SKM-1 (cell line): ENCODE results near the gene ADIPOQ.
"Not testable (repeated sequence)": the region's sequence is repeated elsewhere in the genome, so short reads cannot be mapped to it uniquely, and the experiment has no call there.

Source experiments
- DNase-seq: peaks from one replicate; lab custom pipeline; 2025; ENCODE audit not compliant: unreplicated experiment; lab: John Stamatoyannopoulos, UW

The ADIPOQ gene

DNA sequence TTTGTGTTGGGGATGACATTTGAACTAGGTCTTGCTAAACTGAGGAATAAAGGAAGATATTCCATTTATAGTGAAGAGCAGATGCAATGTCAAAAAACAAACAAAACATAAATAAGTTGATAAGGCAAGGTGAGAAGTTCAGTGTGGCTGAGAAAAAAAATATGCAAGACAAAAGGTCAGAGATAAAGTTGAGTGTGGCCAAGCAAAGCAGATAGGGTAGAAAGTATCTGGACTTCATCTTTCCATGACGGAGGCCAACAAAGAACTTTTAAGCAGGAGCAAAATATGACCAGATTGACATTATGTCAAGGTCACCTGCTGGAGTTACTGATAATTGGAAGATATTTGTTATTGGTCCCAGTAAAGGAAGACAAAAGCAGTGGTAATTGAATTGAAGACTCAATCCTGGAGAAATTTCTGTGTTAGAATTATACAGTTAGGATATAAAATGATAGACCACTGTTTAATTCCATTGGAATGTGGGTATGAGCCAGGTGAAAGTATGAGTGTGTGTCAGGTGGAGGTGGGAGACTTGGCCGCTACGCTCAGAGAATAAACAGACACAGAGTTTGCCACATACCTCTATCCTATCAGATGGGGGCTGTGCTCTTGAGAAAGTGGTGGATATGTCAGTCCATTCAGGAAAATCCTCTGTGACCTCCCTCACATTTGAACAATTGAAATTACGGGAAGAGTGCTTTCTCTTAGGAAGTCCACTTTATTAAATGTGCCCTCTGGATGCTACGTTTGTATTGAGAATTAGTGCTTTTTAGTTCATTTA lies 28.1 kb downstream of the ADIPOQ start:
- no peak for DNase-seq

DNA sequence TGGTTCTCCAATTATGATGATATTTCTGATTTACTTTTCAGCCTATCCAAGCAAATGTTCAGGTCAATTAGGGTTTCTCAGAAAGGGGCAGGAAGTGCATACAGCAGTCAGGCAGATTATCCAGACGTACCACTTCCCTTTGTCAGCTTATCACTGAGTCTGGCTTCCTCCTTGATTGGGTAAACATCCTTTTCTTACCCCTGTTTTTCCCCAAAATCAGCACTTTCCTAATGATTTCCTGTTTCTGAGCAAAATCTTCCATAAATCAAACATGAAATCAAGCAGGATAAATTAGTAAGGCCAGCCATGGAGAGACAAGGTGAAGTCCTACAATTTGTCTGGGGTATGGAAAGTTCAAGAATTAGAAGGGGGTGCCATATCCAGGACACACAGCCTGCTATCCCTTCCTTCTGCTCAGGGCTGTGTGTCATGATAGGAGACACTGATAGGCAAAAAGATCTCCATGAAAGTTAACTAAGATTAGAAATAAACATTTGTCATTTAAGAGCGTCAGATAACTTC lies 29.0 kb downstream of the ADIPOQ start:
- peak; percentile 45 for DNase-seq

DNA sequence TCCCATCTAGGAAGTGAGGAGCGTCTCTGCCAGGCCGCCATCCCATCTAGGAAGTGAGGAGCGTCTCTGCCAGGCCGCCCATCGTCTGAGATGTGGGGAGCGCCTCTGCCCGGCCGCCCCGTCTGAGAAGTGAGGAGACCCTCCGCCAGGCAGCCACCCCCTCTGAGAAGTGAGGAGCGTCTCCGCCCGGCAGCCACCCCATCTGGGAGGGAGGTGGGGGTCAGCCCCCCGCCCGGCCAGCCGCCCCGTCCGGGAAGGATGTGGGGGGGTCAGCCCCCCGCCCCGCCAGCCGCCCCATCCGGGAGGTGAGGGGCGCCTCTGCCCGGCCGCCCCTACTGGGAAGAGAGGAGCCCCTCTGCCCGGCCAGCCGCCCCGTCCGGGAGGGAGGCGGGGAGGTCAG lies 31.3 kb downstream of the ADIPOQ start:
- not testable (repeated sequence) for DNase-seq

DNA sequence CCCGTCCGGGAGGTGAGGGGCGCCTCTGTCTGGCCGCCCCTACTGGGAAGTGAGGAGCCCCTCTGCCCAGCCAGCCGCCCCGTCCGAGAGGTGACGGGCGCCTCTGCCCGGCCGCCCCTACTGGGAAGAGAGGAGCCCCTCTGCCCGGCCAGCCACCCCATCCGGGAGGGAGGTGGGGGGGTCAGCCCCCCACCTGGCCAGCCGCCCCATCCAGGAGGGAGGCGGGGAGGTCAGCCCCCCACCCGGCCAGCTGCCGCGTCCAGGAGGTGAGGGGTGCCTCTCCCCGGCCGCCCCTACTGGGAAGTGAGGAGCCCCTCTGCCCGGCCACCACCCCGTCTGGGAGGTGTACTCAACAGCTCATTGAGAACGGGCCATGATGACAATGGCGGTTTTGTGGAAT lies 31.7 kb downstream of the ADIPOQ start:
- not testable (repeated sequence) for DNase-seq

DNA sequence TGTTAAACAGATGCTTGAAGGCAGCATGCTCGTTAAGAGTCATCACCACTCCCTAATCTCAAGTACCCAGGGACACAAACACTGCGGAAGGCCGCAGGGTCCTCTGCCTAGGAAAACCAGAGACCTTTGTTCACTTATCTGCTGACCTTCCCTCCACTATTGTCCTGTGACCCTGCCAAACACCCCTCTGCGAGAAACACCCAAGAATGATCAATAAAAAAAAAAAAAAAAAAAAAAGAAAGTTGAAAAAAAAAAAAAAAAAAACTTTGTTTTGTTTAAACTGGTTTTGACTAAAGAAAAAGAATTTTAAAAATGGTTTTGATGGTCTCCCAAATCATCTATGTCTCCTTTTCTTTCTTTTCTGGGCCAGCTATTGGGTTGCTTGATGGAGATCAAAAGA lies 32.3 kb downstream of the ADIPOQ start:
- DNase-seq = not testable (repeated sequence)

DNA sequence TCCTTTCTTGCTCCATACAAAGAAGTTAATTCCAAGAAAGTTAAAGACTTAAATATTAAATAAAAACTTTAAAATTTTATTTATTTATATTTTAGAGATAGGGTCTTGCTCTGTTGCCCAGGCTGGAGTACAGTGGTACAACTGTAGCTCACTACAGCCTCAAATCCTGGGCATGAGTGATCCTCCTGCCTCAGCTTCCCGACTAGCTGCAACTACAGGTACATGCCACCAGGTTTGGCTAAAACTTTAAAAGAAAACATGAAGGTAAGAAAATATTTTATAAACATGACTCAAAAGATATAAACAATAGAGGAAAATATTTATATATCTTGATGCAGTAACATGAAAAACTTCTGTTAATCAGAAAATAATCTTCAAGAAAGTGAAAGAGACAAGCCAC lies 33.2 kb downstream of the ADIPOQ start:
- DNase-seq = no peak

DNA sequence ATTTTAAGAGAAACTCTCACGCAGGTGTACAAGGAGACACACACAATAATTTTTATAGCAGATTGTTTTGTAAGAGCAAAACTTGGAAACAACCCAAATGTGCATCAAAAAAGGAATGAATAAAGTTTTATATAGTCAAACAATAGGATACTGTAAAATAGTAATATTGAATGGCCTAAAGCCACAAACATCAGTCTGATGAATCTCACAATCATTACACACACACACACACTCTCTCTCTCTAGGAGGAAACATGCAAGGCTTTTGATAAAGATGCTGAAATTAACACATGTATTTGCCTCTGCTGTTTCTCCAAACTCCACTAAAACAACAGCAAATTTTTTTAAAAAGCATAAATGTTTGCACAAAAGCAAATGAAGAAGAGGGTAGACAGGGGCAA lies 37.3 kb downstream of the ADIPOQ start:
- no peak for DNase-seq

DNA sequence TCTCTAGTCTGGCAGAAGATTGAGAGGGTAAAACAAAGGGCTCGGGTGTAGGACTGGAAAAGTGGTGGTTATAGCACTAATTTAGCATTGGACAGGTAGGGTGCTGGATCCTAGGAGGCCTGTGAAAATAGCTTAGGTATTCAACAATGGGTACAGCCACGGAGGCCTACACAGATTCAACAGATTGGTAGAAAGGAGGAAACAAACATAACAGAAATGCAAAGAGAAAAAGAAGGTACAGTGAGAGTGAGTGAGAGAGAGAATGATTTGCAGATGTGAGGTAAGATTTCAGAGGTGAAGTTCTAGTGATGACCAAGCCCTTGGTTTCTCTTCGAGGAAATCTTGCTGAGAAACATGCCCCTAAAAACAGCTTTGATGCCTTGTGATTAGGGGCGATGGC lies 37.9 kb downstream of the ADIPOQ start:
- no peak for DNase-seq

DNA sequence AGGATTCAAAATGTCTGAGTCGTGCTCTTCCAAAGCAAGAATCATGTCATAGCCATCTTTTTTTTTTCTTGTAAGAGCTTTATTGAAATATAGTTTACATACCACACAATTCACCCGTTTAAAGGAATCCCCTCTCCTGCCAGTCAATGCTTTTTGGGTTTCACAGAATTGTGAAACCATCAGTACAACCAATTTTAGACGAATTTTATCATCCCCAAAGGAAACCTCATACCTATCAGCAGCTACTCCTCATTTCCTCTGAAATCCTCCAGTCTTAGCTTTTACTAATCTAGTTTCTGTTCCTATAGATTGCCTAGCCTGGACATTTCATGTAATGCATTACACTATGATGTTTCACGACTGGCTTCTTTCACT lies 39.6 kb downstream of the ADIPOQ start:
- peak; percentile 50 for DNase-seq

DNA sequence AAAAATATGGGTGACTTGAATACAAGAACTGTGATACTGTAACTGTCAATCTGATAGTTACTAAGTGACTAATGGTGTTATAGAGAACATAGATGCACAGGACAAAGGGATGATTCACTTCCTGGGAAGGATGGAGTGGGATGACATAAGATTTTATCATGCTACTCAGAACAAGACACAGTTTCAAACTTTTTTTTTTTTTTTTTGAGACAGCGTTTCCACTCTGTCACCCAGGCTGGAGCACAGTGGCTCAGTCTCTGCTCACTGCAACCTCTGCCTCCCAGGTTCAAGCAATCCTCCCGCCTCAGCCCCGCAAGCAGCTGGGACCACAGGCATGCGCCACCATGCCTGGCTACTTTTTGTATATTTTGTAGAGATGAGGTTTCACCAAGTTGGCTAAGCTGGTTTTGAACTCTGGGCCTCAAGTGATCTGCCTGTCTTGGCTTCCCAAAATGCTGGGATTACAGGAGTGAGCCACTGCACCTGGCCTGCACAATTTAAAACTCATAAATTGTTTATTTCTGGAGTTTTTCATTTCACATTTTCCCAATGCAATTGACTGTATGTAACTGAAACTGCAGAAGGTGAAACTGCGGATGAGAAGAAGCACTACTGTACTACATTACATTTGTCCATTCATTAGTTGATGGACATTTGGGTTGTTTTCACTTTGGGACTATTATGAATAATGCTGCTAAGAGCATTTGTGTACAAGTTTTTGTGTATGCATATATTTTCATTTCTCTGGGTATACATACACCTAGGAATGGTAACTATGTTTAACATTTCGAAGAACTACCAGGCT lies 40.6 kb downstream of the ADIPOQ start:
- DNase-seq = no peak

DNA sequence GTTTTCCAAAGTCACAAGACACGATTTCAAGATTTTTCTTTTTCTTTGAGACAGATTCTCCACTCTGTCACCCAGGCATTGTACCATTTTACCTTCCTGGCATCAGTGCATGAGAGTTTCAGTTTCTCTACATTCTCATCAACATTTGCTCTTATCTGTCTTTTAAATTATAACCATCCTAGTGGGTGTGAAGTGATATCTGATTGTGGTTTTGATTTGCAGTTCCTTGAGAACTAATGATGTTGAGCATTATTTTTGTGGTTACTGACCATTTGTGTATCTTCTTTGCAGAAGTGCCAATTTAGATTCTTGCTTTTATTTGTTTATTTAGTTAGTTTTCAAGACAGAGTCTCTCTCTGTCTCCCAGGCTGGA lies 41.2 kb downstream of the ADIPOQ start:
- no peak for DNase-seq

DNA sequence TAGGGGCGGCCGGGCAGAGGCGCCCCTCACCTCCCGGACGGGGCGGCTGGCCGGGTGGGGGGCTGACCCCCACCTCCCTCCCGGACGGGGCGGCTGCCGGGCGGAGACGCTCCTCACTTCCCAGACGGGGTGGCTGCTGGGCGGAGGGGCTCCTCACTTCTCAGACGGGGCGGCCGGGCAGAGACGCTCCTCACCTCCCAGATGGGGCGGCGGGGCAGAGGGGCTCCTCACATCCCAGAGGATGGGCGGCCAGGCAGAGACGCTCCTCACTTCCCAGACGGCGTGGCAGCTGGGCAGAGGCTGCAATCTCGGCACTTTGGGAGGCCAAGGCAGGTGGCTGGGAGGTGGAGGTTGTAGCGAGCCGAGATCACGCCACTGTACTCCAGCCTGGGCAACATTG lies 42.4 kb downstream of the ADIPOQ start:
- DNase-seq = not testable (repeated sequence)

DNA sequence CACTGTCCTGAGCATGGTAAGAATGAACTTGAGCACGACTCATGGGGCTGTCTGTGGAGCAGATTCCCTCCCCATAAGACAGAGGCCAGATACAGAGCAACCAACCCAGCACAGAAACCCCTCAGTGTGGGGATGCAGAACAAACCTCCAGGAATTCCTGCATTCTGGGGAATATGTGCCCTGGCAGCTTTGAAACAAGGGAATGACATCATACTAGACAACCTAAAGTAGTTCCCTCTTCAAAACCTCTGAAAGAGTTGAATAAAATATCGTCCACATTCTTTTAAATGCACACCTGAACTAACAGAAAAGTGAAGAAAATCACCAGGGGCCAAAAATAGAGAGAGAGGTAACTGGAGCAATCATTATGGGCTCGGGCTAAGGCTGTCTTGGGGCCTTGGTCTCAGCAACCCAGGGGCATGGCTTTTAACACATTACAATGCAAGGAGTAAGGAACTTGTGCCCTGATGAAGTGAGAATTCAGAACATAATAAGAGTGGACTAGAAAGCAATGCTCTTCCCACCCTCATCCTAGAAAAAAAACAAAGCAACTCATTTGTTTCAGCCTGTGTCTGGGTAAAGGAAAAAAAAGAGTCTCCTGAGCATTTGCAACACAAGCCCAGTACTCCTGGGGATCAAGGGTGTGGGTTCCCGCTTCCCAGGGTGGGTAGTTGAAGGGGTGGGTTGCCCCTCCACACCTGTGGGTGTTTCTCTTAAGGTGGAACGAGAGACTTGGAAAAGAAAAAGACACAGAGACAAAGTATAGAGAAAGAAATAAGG lies 43.9 kb downstream of the ADIPOQ start:
- no peak for DNase-seq

DNA sequence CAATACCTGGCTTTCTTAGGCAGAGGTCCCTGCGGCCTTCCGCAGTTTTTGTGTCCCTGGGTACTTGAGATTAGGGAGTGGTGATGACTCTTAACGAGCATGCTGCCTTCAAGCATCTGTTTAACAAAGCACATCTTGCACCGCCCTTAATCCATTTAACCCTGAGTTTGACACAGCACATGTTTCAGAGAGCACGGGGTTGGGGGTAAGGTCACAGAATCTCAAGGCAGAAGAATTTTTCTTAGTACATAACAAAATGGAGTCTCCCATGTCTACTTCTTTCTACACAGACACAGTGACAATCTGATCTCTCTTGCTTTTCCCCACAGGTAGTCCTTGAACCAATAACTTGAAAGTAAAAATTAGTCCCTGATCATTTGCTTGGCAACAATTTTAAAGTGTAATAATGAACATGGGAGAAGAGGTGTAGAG lies 45.0 kb downstream of the ADIPOQ start:
- DNase-seq = not testable (repeated sequence)

DNA sequence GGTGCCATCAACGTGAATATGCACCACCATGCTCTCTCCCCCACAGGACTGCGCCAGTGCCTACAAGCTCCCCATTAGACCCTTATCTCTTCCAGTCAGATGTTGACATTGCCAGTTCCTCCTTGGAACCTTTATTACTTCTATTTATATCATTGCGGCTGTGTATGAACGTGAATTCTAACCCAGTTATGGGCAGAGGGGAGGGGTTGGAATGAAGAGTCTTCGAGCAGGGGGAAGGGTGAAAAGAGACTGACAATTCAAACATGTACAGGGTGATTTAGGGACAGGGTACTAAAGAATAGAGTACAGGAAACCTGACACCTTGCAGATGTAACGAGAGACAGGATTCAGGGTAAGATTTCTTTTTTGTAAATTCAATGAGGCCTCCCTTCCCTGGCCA lies 46.1 kb downstream of the ADIPOQ start:
- no peak for DNase-seq

DNA sequence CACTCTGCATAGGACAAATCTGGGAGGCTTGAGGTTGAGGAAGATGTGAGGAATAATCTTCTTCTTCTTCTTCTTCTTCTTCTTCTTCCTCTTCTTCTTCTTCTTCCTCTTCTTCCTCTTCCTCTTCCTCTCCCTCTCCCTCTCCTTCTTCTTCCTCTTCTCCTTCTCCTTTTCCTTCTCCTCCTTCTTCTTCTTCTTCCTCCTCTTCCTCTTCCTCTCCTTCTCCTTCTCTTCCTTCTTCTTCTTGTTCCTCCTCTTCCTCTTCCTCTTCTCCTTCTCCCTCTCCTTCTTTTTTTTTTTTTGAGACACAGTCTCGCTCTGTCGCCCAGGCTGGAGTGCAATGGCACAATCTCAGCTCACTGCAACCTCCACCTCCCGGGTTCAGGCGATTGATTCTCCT lies 47.2 kb downstream of the ADIPOQ start:
- not testable (repeated sequence) for DNase-seq

DNA sequence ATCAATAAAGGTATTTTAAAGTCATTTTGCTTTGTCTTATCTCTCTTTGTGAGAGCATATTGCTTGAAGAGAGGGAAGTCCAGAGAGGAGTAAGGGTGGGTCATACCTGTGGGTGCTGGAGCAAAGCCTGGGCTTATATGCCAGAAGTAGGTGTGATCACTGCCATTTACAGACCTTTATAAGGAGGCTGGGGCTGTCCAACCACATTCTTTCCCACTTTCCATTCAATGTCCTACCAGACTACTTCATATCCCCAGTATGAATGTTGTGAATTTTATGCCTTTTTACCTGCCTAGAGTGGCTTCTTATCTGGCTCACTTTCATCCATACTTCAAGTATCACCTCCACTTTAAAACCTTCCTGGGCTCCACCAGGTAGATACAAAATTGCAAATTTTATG lies 48.4 kb downstream of the ADIPOQ start:
- no peak for DNase-seq

DNA sequence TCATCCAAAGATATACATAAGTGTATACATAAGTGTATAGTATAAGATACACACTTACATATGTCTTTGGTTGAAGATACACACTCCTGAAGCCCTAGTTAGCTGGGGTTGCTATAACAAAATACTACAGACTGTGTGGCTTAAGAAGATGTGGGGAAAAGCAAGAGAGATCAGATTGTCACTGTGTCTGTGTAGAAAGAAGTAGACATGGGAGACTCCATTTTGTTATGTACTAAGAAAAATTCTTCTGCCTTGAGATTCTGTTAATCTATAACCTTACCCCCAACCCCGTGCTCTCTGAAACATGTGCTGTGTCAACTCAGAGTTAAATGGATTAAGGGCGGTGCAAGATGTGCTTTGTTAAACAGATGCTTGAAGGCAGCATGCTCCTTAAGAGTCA lies 50.6 kb downstream of the ADIPOQ start:
- DNase-seq = not testable (repeated sequence)

DNA sequence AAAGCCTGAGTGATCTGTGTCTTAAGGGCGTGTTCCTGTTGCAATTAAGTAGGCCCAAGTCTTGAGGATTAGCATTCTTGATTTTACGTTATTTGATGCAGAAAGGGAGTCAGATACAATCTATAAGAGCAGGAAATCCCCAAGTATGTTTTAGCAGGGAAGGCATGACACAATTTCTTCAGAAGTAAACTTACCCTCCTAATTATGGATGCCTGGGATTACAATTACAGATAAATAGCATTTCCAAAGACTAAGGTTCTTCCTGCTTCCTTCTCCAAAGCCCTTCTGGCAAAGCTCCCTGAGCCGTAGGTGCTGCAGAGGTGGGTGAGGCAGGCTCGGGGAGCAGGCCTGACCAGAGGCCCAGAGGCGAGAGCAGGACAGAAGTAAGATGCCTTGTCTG lies 52.9 kb downstream of the ADIPOQ start:
- no peak for DNase-seq

DNA sequence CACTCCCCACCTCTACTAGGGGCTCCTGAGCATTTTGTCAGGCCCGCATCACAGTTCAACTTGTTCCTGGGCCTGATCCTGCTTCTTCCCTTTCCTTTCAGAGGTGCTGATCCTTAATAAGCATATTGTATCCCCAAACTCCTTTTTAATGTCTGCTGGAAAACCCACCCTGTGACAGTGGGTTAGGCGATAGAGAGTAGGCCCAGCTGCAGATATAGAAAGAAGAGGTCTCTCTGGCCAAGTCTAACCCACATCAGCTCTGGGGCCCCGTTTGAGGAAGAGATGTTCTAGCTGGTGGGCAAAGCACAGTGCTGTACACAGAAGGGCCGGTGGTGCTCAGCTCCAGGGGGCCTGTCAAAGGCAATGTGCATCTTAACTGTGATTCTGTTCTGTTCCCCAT lies 53.5 kb downstream of the ADIPOQ start:
- no peak for DNase-seq

DNA sequence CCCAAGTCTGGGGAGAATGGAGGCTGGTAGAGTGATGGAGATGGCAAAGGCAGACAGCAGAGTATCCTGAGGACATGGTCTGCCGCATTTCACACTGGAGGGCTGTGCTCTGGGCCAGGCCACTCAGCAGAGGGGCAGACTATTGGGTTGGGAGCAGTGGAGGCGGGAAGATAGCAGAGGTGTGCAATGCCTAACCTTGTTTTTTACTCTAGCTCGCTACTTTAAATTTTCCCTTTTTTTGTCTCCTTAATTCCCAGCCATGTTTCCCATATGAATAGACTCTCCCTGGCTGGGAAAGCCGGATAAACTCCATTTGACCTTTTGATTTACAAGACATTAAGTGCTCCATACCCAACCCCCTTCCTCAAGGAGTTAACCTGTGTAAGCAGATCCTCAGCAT lies 54.4 kb downstream of the ADIPOQ start:
- no peak for DNase-seq
